C4-2B (cell line): ENCODE results near the gene NMNAT2.

Experiments used
- CTCF ChIP-seq: fragments of 450-650 bp; conservative IDR thresholded peaks from 2 replicates; pipeline ENCODE4 v1.5.1; 2017; ENCODE audit warnings: mild to moderate bottlenecking
- ZFX ChIP-seq: fragments of 450-650 bp; IDR thresholded peaks from 2 replicates; pipeline ENCODE4 v1.6.1; 2017

GRCh38 chr1:183467687-183468086, 49.5 kb upstream of the NMNAT2 start:
- TF ChIP-seq ZFX (no peak), CTCF (no peak)
